PFSK-1 (cell line): ENCODE measurements around the gene ATXN2.

Experiments
- POLR2AphosphoS5 ChIP-seq: IDR thresholded peaks from 2 replicates; pipeline ENCODE4 v1.6.1; 2012; ENCODE audit warnings: low read depth, mild to moderate bottlenecking, control low read depth, low read length, moderate library complexity
- TF ChIP-seq, protein P1 (sequence below), 2 experiments: IDR thresholded peaks; 2 replicates each; pipeline versions ENCODE4 v1.6.1 to v1.8.0; 2011 to 2012; ENCODE audit warnings: low read depth in 2 of 2, low read length in 2 of 2, control low read depth in 1 of 2, inconsistent platforms in 1 of 2, mild to moderate bottlenecking in 1 of 2, moderate library complexity in 1 of 2; ENCODE audit not compliant: insufficient read depth in 1 of 2

DNA sequence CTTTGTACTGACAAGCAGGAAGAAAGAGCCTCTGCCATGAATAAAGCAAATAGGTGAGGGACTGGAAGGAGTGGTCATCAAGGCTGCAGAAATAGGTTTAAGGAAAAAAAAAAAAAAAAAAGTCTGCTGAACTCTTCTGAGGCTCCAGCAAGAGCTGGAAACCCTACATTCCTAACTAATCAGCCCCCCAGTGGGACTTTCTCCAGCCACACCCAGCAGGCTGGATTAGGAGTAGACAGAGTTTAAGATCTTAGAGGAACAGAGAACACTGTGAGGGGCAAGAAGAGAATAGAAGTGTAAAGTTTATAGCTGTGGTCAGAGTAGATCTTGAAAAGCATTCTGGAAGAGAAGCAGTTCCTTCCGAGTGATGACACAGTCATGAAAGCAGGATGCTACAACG, 66.4 kb downstream of the ATXN2 start:
- no peak for TF ChIP-seq POLR2AphosphoS5
- TF ChIP-seq, protein P1, sequence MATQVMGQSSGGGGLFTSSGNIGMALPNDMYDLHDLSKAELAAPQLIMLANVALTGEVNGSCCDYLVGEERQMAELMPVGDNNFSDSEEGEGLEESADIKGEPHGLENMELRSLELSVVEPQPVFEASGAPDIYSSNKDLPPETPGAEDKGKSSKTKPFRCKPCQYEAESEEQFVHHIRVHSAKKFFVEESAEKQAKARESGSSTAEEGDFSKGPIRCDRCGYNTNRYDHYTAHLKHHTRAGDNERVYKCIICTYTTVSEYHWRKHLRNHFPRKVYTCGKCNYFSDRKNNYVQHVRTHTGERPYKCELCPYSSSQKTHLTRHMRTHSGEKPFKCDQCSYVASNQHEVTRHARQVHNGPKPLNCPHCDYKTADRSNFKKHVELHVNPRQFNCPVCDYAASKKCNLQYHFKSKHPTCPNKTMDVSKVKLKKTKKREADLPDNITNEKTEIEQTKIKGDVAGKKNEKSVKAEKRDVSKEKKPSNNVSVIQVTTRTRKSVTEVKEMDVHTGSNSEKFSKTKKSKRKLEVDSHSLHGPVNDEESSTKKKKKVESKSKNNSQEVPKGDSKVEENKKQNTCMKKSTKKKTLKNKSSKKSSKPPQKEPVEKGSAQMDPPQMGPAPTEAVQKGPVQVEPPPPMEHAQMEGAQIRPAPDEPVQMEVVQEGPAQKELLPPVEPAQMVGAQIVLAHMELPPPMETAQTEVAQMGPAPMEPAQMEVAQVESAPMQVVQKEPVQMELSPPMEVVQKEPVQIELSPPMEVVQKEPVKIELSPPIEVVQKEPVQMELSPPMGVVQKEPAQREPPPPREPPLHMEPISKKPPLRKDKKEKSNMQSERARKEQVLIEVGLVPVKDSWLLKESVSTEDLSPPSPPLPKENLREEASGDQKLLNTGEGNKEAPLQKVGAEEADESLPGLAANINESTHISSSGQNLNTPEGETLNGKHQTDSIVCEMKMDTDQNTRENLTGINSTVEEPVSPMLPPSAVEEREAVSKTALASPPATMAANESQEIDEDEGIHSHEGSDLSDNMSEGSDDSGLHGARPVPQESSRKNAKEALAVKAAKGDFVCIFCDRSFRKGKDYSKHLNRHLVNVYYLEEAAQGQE (IDR thresholded peaks at IDR 0.05; ENCODE audit: insufficient read depth in 1 of 2, low read depth in 2 of 2, low read length in 2 of 2): no peak
